Lower lobe of right lung (tissue), 2 donors: ENCODE data around the gene WFS1. TPM values are rescaled to one million over a fixed set of nuclear protein-coding genes. Genes with fewer than 3 reads are reported as not detected.

Experiments used
- ATAC-seq, 2 donors: fragments of 200-7000 bp; cut with Tn5 transposase; one replicate each; pipeline ENCODE4 v1.9.1; 2020 to 2022; ENCODE audit warnings: mild to moderate bottlenecking in 2 of 2, moderate library complexity in 2 of 2
- DNase-seq: peaks from one replicate; pipeline ENCODE4 v3.0.0-alpha.2; 2020
- H3K27ac ChIP-seq: fragments of 200-600 bp; one replicate; pipeline ENCODE4 v1.8.0; 2022
- H3K27me3 ChIP-seq: fragments of 200-600 bp; one replicate; pipeline ENCODE4 v1.8.0; 2022; ENCODE audit warnings: low read depth
- H3K36me3 ChIP-seq: fragments of 200-600 bp; one replicate; pipeline ENCODE4 v1.8.0; 2022; ENCODE audit warnings: mild to moderate bottlenecking
- H3K4me1 ChIP-seq: fragments of 200-600 bp; one replicate; pipeline ENCODE4 v1.8.0; 2022
- H3K4me3 ChIP-seq: fragments of 200-600 bp; one replicate; pipeline ENCODE4 v1.8.0; 2022; ENCODE audit warnings: mild to moderate bottlenecking
- H3K9me3 ChIP-seq: fragments of 200-600 bp; one replicate; pipeline ENCODE4 v1.8.0; 2022
- intact Hi-C: fragments of 100-400 bp; cut with DNase I; formaldehyde crosslinking; loops from one replicate; pipeline ENCODE4 v1.11.0; 2022
- total RNA-seq: library from RNA; stranded (reverse); fragmentation: NEBNext Ultra II Directional; extraction: Animal tissue kit (Norgen Biotek cat#: 25700); gene quantifications from one replicate; pipeline ENCODE4 v1.2.1, GENCODE V29; 2021
- TF ChIP-seq, protein P1 (sequence below): fragments of 200-600 bp; IDR thresholded peaks from one replicate; pipeline ENCODE4 v1.8.0; 2022; ENCODE audit warnings: antibody characterized with exemption, mild to moderate bottlenecking
- donor health status: DM: no; HTN: yes; CAD: no; lungs with severe emphysema.

WFS1 gene
- total RNA-seq, 1 donor from 2014 or later = 70.3 TPM

DNA sequence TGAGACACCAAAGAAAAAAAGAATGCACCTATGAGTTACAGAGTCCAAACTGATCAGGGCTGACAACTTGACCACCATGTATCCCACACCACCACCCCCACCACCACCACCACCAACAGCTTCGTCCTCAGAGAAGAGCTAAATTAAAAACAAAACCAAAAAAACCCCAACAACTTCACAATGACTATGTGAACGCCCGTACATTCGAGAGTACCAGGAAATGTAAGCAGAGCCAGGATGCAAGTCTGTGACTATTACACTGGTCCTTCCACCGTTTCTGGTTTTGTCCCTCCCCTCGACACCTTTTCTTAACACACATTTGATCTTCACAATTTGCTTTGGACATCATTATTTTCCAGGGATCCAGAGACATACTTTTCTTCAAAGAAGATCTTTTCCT lies 51.0 kb downstream of the WFS1 start:
- ATAC-seq (no peak), DNase-seq (no peak)
- Histone ChIP-seq H3K4me3 (no peak overlapping the region), H3K27ac (no peak overlapping the region), H3K9me3 (peaks cover 7% of the 10 kb centered on the region), H3K36me3 (no peaks in the 10 kb centered on the region), H3K4me1 (peaks cover 15% of the 10 kb centered on the region), H3K27me3 (no peaks in the 10 kb centered on the region)
- TF ChIP-seq, protein P1, sequence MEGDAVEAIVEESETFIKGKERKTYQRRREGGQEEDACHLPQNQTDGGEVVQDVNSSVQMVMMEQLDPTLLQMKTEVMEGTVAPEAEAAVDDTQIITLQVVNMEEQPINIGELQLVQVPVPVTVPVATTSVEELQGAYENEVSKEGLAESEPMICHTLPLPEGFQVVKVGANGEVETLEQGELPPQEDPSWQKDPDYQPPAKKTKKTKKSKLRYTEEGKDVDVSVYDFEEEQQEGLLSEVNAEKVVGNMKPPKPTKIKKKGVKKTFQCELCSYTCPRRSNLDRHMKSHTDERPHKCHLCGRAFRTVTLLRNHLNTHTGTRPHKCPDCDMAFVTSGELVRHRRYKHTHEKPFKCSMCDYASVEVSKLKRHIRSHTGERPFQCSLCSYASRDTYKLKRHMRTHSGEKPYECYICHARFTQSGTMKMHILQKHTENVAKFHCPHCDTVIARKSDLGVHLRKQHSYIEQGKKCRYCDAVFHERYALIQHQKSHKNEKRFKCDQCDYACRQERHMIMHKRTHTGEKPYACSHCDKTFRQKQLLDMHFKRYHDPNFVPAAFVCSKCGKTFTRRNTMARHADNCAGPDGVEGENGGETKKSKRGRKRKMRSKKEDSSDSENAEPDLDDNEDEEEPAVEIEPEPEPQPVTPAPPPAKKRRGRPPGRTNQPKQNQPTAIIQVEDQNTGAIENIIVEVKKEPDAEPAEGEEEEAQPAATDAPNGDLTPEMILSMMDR = no peak
- intact Hi-C loops = no loop called here

DNA sequence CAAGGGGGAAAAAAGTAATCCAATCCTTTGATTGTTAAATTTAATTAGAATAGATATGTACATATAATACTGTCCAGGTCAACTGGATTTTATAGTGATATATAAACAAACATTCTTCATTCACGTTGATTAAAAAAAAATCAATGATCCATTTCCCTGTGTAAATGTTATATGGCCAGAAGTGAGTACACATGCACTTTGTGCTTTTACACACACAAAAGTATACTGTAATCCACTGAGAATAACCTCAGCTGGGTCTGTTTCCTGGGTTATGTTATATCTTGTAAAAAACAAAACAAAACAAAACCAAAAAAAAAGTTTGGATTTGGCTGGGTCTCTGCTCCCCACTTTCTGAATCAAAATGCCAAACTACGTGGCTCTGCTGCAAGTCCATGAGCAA lies 51.7 kb downstream of the WFS1 start:
- TF ChIP-seq, protein P1 = no peak
- ATAC-seq (no peak), DNase-seq (no peak)
- Histone ChIP-seq H3K36me3 (no peaks in the 10 kb centered on the region), H3K9me3 (peaks cover 7% of the 10 kb centered on the region), H3K27ac (no peak overlapping the region), H3K4me1 (peaks cover 18% of the 10 kb centered on the region), H3K4me3 (no peak overlapping the region), H3K27me3 (no peaks in the 10 kb centered on the region)
- intact Hi-C loops = no loop called here

DNA sequence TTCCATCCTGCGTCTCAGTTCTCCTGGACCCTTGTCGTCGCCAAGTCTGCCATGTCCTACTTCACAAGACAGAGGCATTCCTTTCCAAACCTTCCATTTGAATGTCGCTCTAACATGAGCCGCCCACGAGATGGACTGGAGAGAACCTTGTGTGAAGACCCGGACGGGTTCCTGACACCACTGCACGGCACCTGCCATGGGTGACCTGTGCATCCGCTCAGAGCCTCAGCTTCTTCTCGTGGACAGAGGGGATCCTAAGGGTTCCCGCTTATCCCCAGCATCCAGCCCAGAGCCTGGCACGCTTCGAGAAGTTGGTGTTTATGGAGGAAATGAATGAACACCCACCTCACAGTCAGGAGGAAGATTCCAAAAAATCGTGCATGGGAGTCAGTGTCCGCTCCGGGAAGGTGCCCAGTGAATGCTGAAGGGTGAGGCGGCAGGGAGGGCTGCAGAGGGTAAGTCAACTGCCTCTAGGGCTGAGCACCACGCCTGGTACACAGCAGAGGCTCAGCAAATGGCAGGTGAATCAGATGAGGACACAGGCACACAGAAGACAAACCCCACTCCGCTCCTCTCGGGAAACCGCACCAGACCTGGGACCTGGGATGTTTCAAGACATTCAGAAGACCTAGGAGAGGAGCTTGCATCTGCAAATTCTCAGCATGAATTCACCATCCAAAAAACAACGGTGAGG lies 52.6 kb downstream of the WFS1 start:
- ATAC-seq = no peak
- H3K27ac ChIP-seq = no peak overlapping the region
- H3K9me3 ChIP-seq = peaks cover 7% of the 10 kb centered on the region
- intact Hi-C loops = no loop called here
- peaks cover 25% of the 10 kb centered on the region for H3K4me1 ChIP-seq
- no peak overlapping the region for H3K4me3 ChIP-seq
- no peak for DNase-seq
- TF ChIP-seq, protein P1 = no peak
- H3K27me3 ChIP-seq = peaks cover 3% of the 10 kb centered on the region
- no peaks in the 10 kb centered on the region for H3K36me3 ChIP-seq

DNA sequence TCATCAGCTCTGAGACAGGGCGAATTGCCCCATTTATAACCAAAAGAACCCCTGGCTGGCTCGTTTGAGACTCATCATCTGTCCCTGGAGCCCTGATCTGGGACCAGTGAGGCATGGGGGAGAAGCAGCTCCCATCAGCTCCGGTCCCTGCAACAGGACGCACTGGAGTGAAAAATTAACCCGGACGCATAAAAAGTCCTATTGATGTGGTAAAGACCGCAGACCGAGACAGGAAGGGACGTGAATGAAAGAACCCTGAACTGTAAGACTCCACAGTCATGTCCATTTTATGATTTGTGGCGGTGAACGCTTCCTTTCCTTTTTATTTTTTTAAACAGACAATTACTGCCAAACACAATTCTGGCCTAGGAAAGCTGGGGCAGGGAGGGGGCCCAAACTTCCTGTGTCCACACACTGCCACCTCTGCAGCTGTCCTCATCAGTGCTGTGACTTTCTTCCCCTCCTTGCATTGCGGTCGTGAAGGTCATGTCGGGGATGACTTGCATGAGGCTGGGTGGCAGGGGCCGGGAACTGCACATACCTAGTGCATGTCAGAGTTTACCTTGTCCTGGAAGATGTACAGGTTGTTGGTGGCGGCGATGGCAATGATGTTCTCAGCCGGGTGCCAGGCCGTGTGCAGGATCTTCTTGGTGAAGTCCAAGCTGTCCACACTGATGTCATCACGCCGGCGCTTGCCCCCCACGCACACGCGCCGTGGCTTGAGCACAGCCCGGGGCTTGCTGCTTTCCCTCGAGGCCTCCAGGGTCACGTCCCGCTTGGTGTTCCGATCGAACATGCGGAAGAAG lies 53.3 kb downstream of the WFS1 start:
- peaks cover 7% of the 10 kb centered on the region for H3K9me3 ChIP-seq
- no peak for DNase-seq
- no peak overlapping the region for H3K27ac ChIP-seq
- intact Hi-C loops = no loop called here
- peaks cover 25% of the 10 kb centered on the region for H3K4me1 ChIP-seq
- H3K36me3 ChIP-seq = no peaks in the 10 kb centered on the region
- no peak for ATAC-seq
- H3K27me3 ChIP-seq = peaks cover 3% of the 10 kb centered on the region
- TF ChIP-seq, protein P1 = no peak
- no peak overlapping the region for H3K4me3 ChIP-seq

DNA sequence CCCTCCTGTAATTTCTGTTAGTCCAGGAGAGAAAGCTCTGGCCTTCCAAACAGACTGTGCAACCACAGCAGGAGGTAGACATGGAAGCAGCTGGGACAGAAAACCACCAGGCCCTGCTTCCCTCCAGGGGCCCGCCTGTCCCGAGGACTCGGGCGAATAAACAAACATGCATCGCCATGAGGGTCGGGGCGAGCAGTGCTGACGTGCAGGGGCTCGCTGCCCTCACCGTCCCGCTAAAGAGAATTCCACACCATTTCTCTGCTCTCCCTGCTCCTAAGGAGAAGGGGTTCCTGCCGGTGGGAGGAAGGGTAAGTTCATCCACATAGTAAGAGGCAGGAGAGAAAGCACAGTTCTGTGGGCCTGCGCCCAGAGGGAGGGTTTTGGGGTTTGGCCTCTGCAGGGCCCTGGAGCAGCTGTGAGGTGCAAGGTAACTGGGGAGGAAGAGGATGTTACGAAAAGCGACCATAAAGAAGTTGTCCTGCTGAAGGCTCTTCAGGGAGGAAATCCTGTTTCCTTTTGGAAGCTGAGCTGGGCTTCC lies 54.9 kb downstream of the WFS1 start:
- intact Hi-C loops = no loop called here
- DNase-seq = no peak
- peaks cover 25% of the 10 kb centered on the region for H3K4me1 ChIP-seq
- no peak overlapping the region for H3K4me3 ChIP-seq
- H3K36me3 ChIP-seq = no peaks in the 10 kb centered on the region
- H3K27ac ChIP-seq = peak overlapping the region; percentile 79
- ATAC-seq = no peak
- peaks cover 7% of the 10 kb centered on the region for H3K9me3 ChIP-seq
- H3K27me3 ChIP-seq = peaks cover 3% of the 10 kb centered on the region
- TF ChIP-seq, protein P1 = no peak
